Astrocyte of the cerebellum (primary cell): Measurements from ENCODE around the gene LY86.

Experiments
- DNase-seq: peaks from one replicate; pipeline ENCODE4 v3.0.0-alpha.2; 2011; ENCODE audit warnings: low read depth
- H3K4me3 ChIP-seq: 2 replicates; pipeline ENCODE4 v1.5.1; 2011; ENCODE audit warnings: mild to moderate bottlenecking, low read depth, low read length, moderate library complexity
- CTCF ChIP-seq: IDR thresholded peaks from 2 replicates; pipeline ENCODE4 v1.5.1; 2012; ENCODE audit warnings: low read length, low read depth, moderate library complexity, mild to moderate bottlenecking; ENCODE audit errors: missing control alignments
- in situ Hi-C: cut with HindIII; loops from 2 replicates; pipeline ENCODE4 v1.10.0; 2017; ENCODE audit warnings: low sequenced_read_pairs

Gene LY86

GRCh38 chr6:6569096-6569810 lies 19.3 kb upstream of the LY86 start:
- DNase-seq, result no peak
- in situ Hi-C loops, result no loop called here
- no peak for TF ChIP-seq CTCF
- H3K4me3 ChIP-seq, result no peak overlapping the region

GRCh38 chr6:6569811-6570164 lies 18.7 kb upstream of the LY86 start:
- no peak overlapping the region for H3K4me3 ChIP-seq
- no peak for DNase-seq
- in situ Hi-C loops, result no loop called here
- no peak for TF ChIP-seq CTCF

GRCh38 chr6:6570929-6571671 lies 17.4 kb upstream of the LY86 start:
- in situ Hi-C loops, result no loop called here
- no peak for DNase-seq
- no peak for TF ChIP-seq CTCF
- no peak overlapping the region for H3K4me3 ChIP-seq

GRCh38 chr6:6575143-6575542 lies 13.4 kb upstream of the LY86 start:
- DNase-seq, result no peak
- H3K4me3 ChIP-seq, result no peak overlapping the region
- no peak for TF ChIP-seq CTCF
- in situ Hi-C loops, result no loop called here

- no peak overlapping the region for H3K4me3 ChIP-seq
- no peak for DNase-seq
- no peak for TF ChIP-seq CTCF
- in situ Hi-C loops, result no loop called here
Measured at GRCh38 chr6:6577735-6578134, 10.8 kb upstream of the LY86 start.

- no peak overlapping the region for H3K4me3 ChIP-seq
- in situ Hi-C loops, result no loop called here
- no peak for DNase-seq
- TF ChIP-seq CTCF, result no peak
Measured at GRCh38 chr6:6579281-6579680, 9.2 kb upstream of the LY86 start.
